HUES48 (cell line): ENCODE measurements around the gene HES7.

Experiments used
- H3K27ac ChIP-seq: one replicate; pipeline ENCODE4 v1.7.0; 2013; ENCODE audit warnings: low read depth, low read length, inconsistent platforms
- H3K27me3 ChIP-seq: 2 replicates; pipeline ENCODE4 v1.6.1; 2013; ENCODE audit warnings: mild to moderate bottlenecking, low read length; ENCODE audit not compliant: control insufficient read depth, insufficient read depth
- H3K36me3 ChIP-seq: 2 replicates; pipeline ENCODE4 v1.6.1; 2013; ENCODE audit warnings: low read length; ENCODE audit not compliant: control insufficient read depth, insufficient read depth
- H3K4me1 ChIP-seq: 2 replicates; pipeline ENCODE4 v1.6.1; 2013; ENCODE audit warnings: mild to moderate bottlenecking, low read length; ENCODE audit not compliant: control insufficient read depth, insufficient read depth
- H3K4me3 ChIP-seq: 2 replicates; pipeline ENCODE4 v1.5.1; 2013; ENCODE audit warnings: mild to moderate bottlenecking, low read depth, low read length
- H3K9ac ChIP-seq: 2 replicates; pipeline ENCODE4 v1.6.1; 2013; ENCODE audit warnings: mild to moderate bottlenecking, low read depth, low read length, moderate library complexity
- H3K9me3 ChIP-seq: 2 replicates; pipeline ENCODE4 v1.6.1; 2013; ENCODE audit warnings: low read length; ENCODE audit not compliant: control insufficient read depth, insufficient read depth

Gene HES7

GRCh38 chr17:8148560-8148959 is 24.7 kb upstream of the HES7 start:
- Histone ChIP-seq H3K27me3 (no peaks in the 10 kb centered on the region), H3K9ac (no peak overlapping the region), H3K9me3 (no peaks in the 10 kb centered on the region), H3K4me1 (no peaks in the 10 kb centered on the region; the same call in 1 of the 2 replicates), H3K4me3 (no peak overlapping the region), H3K27ac (no peak overlapping the region), H3K36me3 (peaks cover 61% of the 10 kb centered on the region)

- H3K36me3 ChIP-seq = peaks cover 62% of the 10 kb centered on the region
- no peaks in the 10 kb centered on the region; the same call in 1 of the 2 replicates for H3K4me1 ChIP-seq
- no peak overlapping the region for H3K9ac ChIP-seq
- H3K27ac ChIP-seq = no peak overlapping the region
- H3K9me3 ChIP-seq = no peaks in the 10 kb centered on the region
- H3K27me3 ChIP-seq = no peaks in the 10 kb centered on the region
- H3K4me3 ChIP-seq = no peak overlapping the region
Observed at GRCh38 chr17:8147805-8148404, 24.0 kb upstream of the HES7 start.

- no peak overlapping the region for H3K9ac ChIP-seq
- H3K36me3 ChIP-seq = peaks cover 68% of the 10 kb centered on the region
- no peak overlapping the region for H3K27ac ChIP-seq
- H3K27me3 ChIP-seq = no peaks in the 10 kb centered on the region
- no peaks in the 10 kb centered on the region; the same call in 1 of the 2 replicates for H3K4me1 ChIP-seq
- no peaks in the 10 kb centered on the region for H3K9me3 ChIP-seq
- H3K4me3 ChIP-seq = no peak overlapping the region
Observed at GRCh38 chr17:8147141-8147804, 23.4 kb upstream of the HES7 start.

- peaks cover 75% of the 10 kb centered on the region for H3K36me3 ChIP-seq
Observed at GRCh38 chr17:8146381-8147140, 22.7 kb upstream of the HES7 start.

GRCh38 chr17:8145811-8146210 is 21.9 kb upstream of the HES7 start:
- Histone ChIP-seq H3K36me3 (peaks cover 81% of the 10 kb centered on the region), H3K27me3 (no peaks in the 10 kb centered on the region), H3K27ac (no peak overlapping the region), H3K9ac (no peak overlapping the region), H3K4me1 (no peaks in the 10 kb centered on the region; the same call in 1 of the 2 replicates), H3K4me3 (no peak overlapping the region), H3K9me3 (no peaks in the 10 kb centered on the region)

More at GRCh38 chr17:8146381-8147140, 22.7 kb upstream of the HES7 start:
- Histone ChIP-seq H3K9ac (no peak overlapping the region), H3K27ac (no peak overlapping the region), H3K27me3 (no peaks in the 10 kb centered on the region), H3K4me1 (no peaks in the 10 kb centered on the region; the same call in 1 of the 2 replicates), H3K4me3 (no peak overlapping the region), H3K9me3 (no peaks in the 10 kb centered on the region)

GRCh38 chr17:8144401-8145231 is 20.7 kb upstream of the HES7 start:
- H3K4me3 ChIP-seq = no peak overlapping the region
- peaks cover 77% of the 10 kb centered on the region for H3K36me3 ChIP-seq
- H3K27ac ChIP-seq = no peak overlapping the region

GRCh38 chr17:8143581-8144400 is 19.9 kb upstream of the HES7 start:
- no peaks in the 10 kb centered on the region for H3K4me1 ChIP-seq
- H3K9me3 ChIP-seq = no peaks in the 10 kb centered on the region
- H3K4me3 ChIP-seq = no peak overlapping the region
- no peaks in the 10 kb centered on the region for H3K27me3 ChIP-seq
- no peak overlapping the region for H3K9ac ChIP-seq
- H3K27ac ChIP-seq = no peak overlapping the region
- peaks cover 71% of the 10 kb centered on the region for H3K36me3 ChIP-seq

More at GRCh38 chr17:8144401-8145231, 20.7 kb upstream of the HES7 start:
- Histone ChIP-seq H3K9ac (no peak overlapping the region), H3K27me3 (no peaks in the 10 kb centered on the region), H3K4me1 (no peaks in the 10 kb centered on the region), H3K9me3 (no peaks in the 10 kb centered on the region)

GRCh38 chr17:8142887-8143580 is 19.1 kb upstream of the HES7 start:
- no peaks in the 10 kb centered on the region for H3K9me3 ChIP-seq
- H3K9ac ChIP-seq = no peak overlapping the region
- no peaks in the 10 kb centered on the region for H3K4me1 ChIP-seq
- H3K36me3 ChIP-seq = peaks cover 63% of the 10 kb centered on the region
- H3K27me3 ChIP-seq = no peaks in the 10 kb centered on the region
- H3K4me3 ChIP-seq = no peak overlapping the region
- no peak overlapping the region for H3K27ac ChIP-seq

- H3K36me3 ChIP-seq = peaks cover 56% of the 10 kb centered on the region
- no peak overlapping the region for H3K9ac ChIP-seq
- H3K27ac ChIP-seq = no peak overlapping the region
- no peaks in the 10 kb centered on the region for H3K4me1 ChIP-seq
- H3K4me3 ChIP-seq = no peak overlapping the region
- no peaks in the 10 kb centered on the region for H3K9me3 ChIP-seq
- peaks cover 5% of the 10 kb centered on the region for H3K27me3 ChIP-seq
Observed at GRCh38 chr17:8142158-8142886, 18.4 kb upstream of the HES7 start.
